PC-9 (cell line): ENCODE results near the gene MIEF1.

ENCODE experiments used
- CTCF ChIP-seq: fragments of 200-600 bp; sonication (generic); conservative IDR thresholded peaks from 2 replicates; pipeline ENCODE4 v1.6.1; 2017; ENCODE audit warnings: mixed run types, antibody characterized with exemption, mild to moderate bottlenecking, moderate library complexity
- EZH2 ChIP-seq: fragments of 200-600 bp; sonication (generic); IDR thresholded peaks from 2 replicates; pipeline ENCODE4 v1.8.0; 2017; ENCODE audit warnings: antibody characterized with exemption, low read depth

- TF ChIP-seq CTCF (no peak), EZH2 (no peak)
Observed at GRCh38 chr22:39497429-39497828, 4.7 kb upstream of the MIEF1 start.
